Measurements from ENCODE around the gene DIAPH3. TPM values are rescaled to one million over a fixed set of nuclear protein-coding genes. Genes with fewer than 3 reads are reported as not detected.
A peak's percentile ranks its signal among the peaks of the same experiment; 100 is the strongest.
"Not testable (repeated sequence)": the region's sequence is repeated elsewhere in the genome, so short reads cannot be mapped to it uniquely, and the experiment has no call there.

The DIAPH3 gene
- total RNA-seq: under 1 TPM in 2 of 4 donors, not detected in 2; 0.20 to 0.30 TPM

- no peaks in the 10 kb centered on the region for H3K9me3 ChIP-seq
- TF ChIP-seq CTCF (IDR thresholded peaks at IDR 0.05): peak in 1 of 5 experiments; percentile 35
- peak; percentile 25 to 76 for TF ChIP-seq POLR2A (IDR thresholded peaks at IDR 0.05)
- TF ChIP-seq EP300 (IDR thresholded peaks at IDR 0.05): peak in 1 of 2 donors; percentile 94
Observed at GRCh38 chr13:60163478-60164233, at the start of gene DIAPH3. DIAPH3 (minus strand) TSS chr13:60163928; CDS start chr13:60163766, 162 bp downstream.

GRCh38 chr13:60213236-60213744 lies 49.6 kb upstream of the DIAPH3 start:
- TF ChIP-seq CTCF (IDR thresholded peaks at IDR 0.05): no peak
- TF ChIP-seq POLR2A (IDR thresholded peaks at IDR 0.05): no peak
- no peak for TF ChIP-seq EP300 (IDR thresholded peaks at IDR 0.05)
- Histone ChIP-seq H3K27me3 (no peaks in the 10 kb centered on the region), H3K36me3 (no peaks in the 10 kb centered on the region), H3K9me3 (no peaks in the 10 kb centered on the region), H3K4me1 (no peaks in the 10 kb centered on the region), H3K27ac (no peak overlapping the region), H3K4me3 (no peak overlapping the region)
- no peak for DNase-seq (ENCODE audit: low spot score in 2 of 2)
- WGBS, 2 donors: 47 to 63% methylated on average over 1 of the region's 1 CpG

More at GRCh38 chr13:60163478-60164233, at the start of gene DIAPH3:
- peaks cover 0 to 27% (median 2%) of the 10 kb centered on the region in 4 donors for H3K4me1 ChIP-seq
- 0% methylated on average over 26 to 27 of the region's 54 CpGs for WGBS, 2 donors
- H3K27ac ChIP-seq: peak within 1 kb of the TSS; percentile 68 to 90 (median 88)
- H3K36me3 ChIP-seq: no peaks in the 10 kb centered on the region
- peak; percentile 93 to 94 for DNase-seq (ENCODE audit: low spot score in 2 of 2)
- H3K4me3 ChIP-seq: peak within 1 kb of the TSS; percentile 60 to 91 (median 72)
- no peaks in the 10 kb centered on the region for H3K27me3 ChIP-seq

GRCh38 chr13:60211548-60211947 lies 47.8 kb upstream of the DIAPH3 start:
- Histone ChIP-seq H3K36me3 (no peaks in the 10 kb centered on the region), H3K27ac (no peak overlapping the region)
- DNase-seq (ENCODE audit: low spot score in 2 of 2): no peak

GRCh38 chr13:60210510-60211330 lies 47.0 kb upstream of the DIAPH3 start:
- 23% methylated on average over 4 of the region's 4 CpGs for WGBS, 2 donors
- Histone ChIP-seq H3K4me3 (no peak overlapping the region), H3K9me3 (no peaks in the 10 kb centered on the region), H3K4me1 (no peaks in the 10 kb centered on the region), H3K27ac (no peak overlapping the region), H3K36me3 (no peaks in the 10 kb centered on the region), H3K27me3 (no peaks in the 10 kb centered on the region)
- TF ChIP-seq POLR2A (IDR thresholded peaks at IDR 0.05) (no peak), CTCF (IDR thresholded peaks at IDR 0.05) (no peak), EP300 (IDR thresholded peaks at IDR 0.05) (no peak)
- DNase-seq (ENCODE audit: low spot score in 2 of 2): no peak

More at GRCh38 chr13:60211548-60211947, 47.8 kb upstream of the DIAPH3 start:
- no peak overlapping the region for H3K4me3 ChIP-seq
- H3K27me3 ChIP-seq: no peaks in the 10 kb centered on the region
- no peaks in the 10 kb centered on the region for H3K9me3 ChIP-seq
- H3K4me1 ChIP-seq: no peaks in the 10 kb centered on the region
- TF ChIP-seq CTCF (IDR thresholded peaks at IDR 0.05) (no peak), POLR2A (IDR thresholded peaks at IDR 0.05) (no peak), EP300 (IDR thresholded peaks at IDR 0.05) (no peak)
- WGBS, 2 donors: 92 to 96% methylated on average over 2 of the region's 2 CpGs

GRCh38 chr13:60205499-60205898 lies 41.8 kb upstream of the DIAPH3 start:
- not testable (repeated sequence) for DNase-seq (ENCODE audit: low spot score in 2 of 2); H3K36me3 ChIP-seq; H3K27me3 ChIP-seq; H3K9me3 ChIP-seq; H3K4me3 ChIP-seq; H3K4me1 ChIP-seq; H3K27ac ChIP-seq
- WGBS, 2 donors: 89 to 91% methylated on average over 10 of the region's 10 CpGs
